Airway epithelial cell (primary cell): ENCODE data around the gene SLX1B. TPM values are rescaled to one million over a fixed set of nuclear protein-coding genes. Genes with fewer than 3 reads are reported as not detected.

Experiments
- total RNA-seq: library from RNA; depleted of rRNA; stranded (reverse); fragments of >200 nt; gene quantifications from 2 replicates; pipeline ENCODE4 v1.2.3, GENCODE V29; 2015

The SLX1B gene
- 24.4 and 42.6 TPM in 2 replicates for total RNA-seq

DNA sequence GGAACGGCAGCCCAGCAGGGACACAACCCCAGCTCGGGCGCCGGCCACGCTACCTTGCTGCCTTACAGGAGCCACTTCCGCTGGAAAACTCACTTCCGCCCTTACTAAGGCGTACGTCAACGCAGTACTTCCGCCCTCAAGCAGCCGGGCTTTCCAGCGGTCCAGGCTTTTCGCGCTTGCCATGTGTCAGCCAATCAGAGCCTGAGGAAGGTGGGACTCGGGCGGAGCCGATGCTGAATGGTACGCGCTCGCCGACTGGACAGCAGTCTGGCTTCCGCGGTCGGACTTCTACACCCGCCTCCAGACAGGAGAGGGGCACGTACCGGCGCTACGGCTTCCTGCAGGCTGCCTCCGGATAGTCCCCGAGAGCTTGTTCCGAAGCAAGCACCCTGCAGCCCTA, at the start of gene SLX1B, which contains the start of gene BOLA2:
Gene SLX1B (plus strand): TSS at position 265 of the 400 bp plus-strand sequence.
Gene BOLA2 (minus strand): TSS at position 83 of the 400 bp plus-strand sequence. CDS start 98 bp downstream, outside the sequence.

DNA sequence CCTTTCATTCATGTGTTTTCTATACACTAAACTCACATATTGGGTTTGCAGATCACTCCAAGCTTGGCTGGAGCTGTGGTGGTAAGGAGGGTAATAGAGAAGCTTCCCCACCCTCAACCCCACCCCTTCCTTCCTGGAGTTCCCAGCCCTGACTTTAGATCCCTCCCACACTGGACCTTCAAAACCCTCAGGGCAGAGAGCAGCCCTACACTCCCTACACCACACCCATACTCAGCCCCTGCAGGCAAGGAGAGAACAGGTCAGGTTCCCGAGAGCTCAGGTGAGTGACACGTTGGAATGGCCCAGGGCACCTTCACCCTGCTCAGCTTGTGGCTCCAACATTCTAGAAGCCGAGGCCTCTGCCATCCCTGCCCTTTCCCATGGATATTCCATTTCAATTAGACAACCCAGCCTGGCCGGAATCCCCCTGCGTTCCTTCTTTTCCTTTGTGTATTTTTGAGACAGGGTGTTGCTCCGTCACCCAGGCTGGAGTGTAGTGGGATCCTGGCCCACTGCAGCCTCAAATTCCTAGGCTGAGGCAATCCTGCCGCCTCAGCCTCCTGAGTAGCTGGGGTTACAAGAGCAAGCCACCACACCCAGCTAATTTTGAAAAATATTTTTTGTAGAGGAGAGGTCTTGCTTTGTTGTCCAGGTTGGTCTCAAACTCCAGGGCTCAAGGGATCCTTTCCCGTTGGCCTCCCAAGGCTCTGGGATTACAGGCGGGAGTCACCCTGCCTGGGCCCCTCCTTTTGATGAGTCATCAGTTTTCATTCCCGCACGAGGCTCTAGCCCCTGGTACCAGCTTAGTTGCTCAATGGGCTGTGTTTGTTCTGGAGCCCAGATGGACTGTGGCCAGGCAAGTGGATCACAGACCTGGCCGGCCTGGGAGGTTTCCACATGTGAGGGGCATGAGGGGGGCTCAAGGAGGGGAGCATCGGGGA, 5.6 kb downstream of the SLX1B start, which contains the start of gene SULT1A4:
Gene SULT1A4 (plus strand): TSS at position 208 of the 941 bp plus-strand sequence. CDS start 1,473 bp downstream, outside the sequence.

DNA sequence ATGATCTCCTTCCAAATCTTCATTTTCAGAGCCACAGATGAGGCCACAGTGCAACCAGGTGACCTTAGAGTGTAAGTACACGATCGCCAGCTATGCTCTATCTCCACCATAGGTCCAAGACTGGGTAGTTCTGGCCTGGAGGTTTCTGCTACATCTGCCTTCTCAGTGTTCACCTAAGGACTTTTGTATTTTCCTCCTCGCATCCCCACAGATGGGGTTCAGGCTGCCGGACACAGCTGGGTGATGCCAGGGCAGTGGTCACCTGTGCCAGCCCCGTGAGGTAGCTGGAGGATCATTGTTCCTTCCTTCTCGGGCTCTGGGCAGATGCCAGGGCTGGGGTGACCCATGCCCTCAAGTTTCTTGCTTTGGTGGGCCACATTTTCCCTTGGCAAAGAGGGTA, 52.0 kb downstream of the SLX1B start, which contains the start of gene NPIPB12:
Gene NPIPB12 (minus strand): TSS at position 101 of the 400 bp plus-strand sequence.

Other genes with a start within 250 kb of the SLX1B start
- gene NPIPB11, start 47.8 kb upstream of the SLX1B start, total RNA-seq, result 0.28 TPM in 2 replicates
- 18.8 and 20.0 TPM in 2 replicates for gene BOLA2, start 182 bp upstream of the SLX1B start, total RNA-seq
- 0.28 and 2.3 TPM in 2 replicates for gene SULT1A4, start 5.4 kb downstream of the SLX1B start, total RNA-seq
- gene NPIPB12, start 51.9 kb downstream of the SLX1B start, total RNA-seq, result 2.2 and 6.5 TPM in 2 replicates
- not detected in 2 replicates for gene SPN, start 208.7 kb downstream of the SLX1B start, total RNA-seq
- 1.2 and 2.7 TPM in 2 replicates for gene QPRT, start 224.6 kb downstream of the SLX1B start, total RNA-seq